Hepatocyte (in vitro differentiated cells): ENCODE data around the gene GALNT15.

Source experiments
- CTCF ChIP-seq: fragments of 200-600 bp; sonication (generic); IDR thresholded peaks from 2 replicates; pipeline ENCODE4 v1.5.1; 2016; ENCODE audit warnings: antibody characterized with exemption, mild to moderate bottlenecking; ENCODE audit not compliant: poor library complexity
- EZH2phosphoT487 ChIP-seq: fragments of 200-600 bp; sonication (generic); IDR thresholded peaks from one replicate; pipeline ENCODE4 v1.6.1; 2018; ENCODE audit warnings: antibody characterized with exemption, mild to moderate bottlenecking, low read depth, moderate library complexity; ENCODE audit not compliant: unreplicated experiment, severe bottlenecking

GRCh38 chr3:16186086-16186485 is 11.6 kb downstream of the GALNT15 start:
- no peak for TF ChIP-seq CTCF
- TF ChIP-seq EZH2phosphoT487, result no peak
